K562 (cell line): ENCODE results near the gene DNPEP. TPM values are rescaled to one million over a fixed set of nuclear protein-coding genes. Genes with fewer than 3 reads are reported as not detected.
A peak's percentile ranks its signal among the peaks of the same experiment; 100 is the strongest.

Source experiments
- ARID1B ChIP-seq: fragments of 450-650 bp; IDR thresholded peaks from 2 replicates; pipeline ENCODE4 v1.6.1; 2016; ENCODE audit warnings: antibody characterized with exemption, mild to moderate bottlenecking, inconsistent platforms
- GATAD2B ChIP-seq: fragments of 450-650 bp; IDR thresholded peaks from 2 replicates; pipeline ENCODE4 v1.6.1; 2017; ENCODE audit warnings: mild to moderate bottlenecking, borderline replicate concordance
- RNF2 ChIP-seq: sonication (generic); IDR thresholded peaks from 2 replicates; pipeline ENCODE4 v1.6.1; 2016
- TAL1 ChIP-seq: fragments of 450-650 bp; IDR thresholded peaks from 2 replicates; pipeline ENCODE4 v1.6.1; 2016; ENCODE audit warnings: mild to moderate bottlenecking
- TCF3 ChIP-seq: sonication (generic); formaldehyde crosslinking; IDR thresholded peaks from 2 replicates; pipeline ENCODE4 v1.4.0; 2020; ENCODE audit warnings: mild to moderate bottlenecking, missing genetic modification reagents
- ZBTB17 ChIP-seq: fragments of 450-650 bp; formaldehyde crosslinking; IDR thresholded peaks from 2 replicates; pipeline ENCODE4 v1.4.0; 2020; ENCODE audit warnings: mild to moderate bottlenecking
- ZBTB7A ChIP-seq: IDR thresholded peaks from 2 replicates; pipeline ENCODE4 v1.6.1; 2011; ENCODE audit warnings: low read depth, mild to moderate bottlenecking, low read length, moderate library complexity, borderline replicate concordance; ENCODE audit not compliant: control insufficient read depth
- polyA plus RNA-seq, 8 experiments: library from polyadenylated mRNA; depleted of rRNA in 4 of 8; stranded (reverse) in 5 of 8; unstranded in 3 of 8; fragments of >200 nt; fragmentation: Nextera tagmentation in 2 of 8; fragmentation: Illumina TruSeq in 1 of 8; extraction: Ambion mirVana in 2 of 8; extraction: Trizol in 1 of 8; gene quantifications; 2 replicates each; pipeline versions ENCODE4 v1.2.1 to v1.2.3, GENCODE V29; 2011 to 2014; ENCODE audit warnings: inconsistent platforms in 1 of 8, missing spikeins in 1 of 8
- total RNA-seq, 7 experiments: library from RNA; depleted of rRNA in 6 of 7; stranded (reverse); fragments of >200 nt in 6 of 7; fragmentation: Illumina TruSeq in 2 of 7; extraction: Trizol in 2 of 7; gene quantifications; 2 replicates each; pipeline versions ENCODE4 v1.2.1 to v1.2.3, GENCODE V29; 2011 to 2021; ENCODE audit warnings: low replicate concordance in 1 of 7
- TF ChIP-seq, protein P1 (sequence below): fragments of 200-600 bp; sonication (generic); IDR thresholded peaks from one replicate; pipeline ENCODE4 v1.6.1; 2012; ENCODE audit warnings: mild to moderate bottlenecking, low read depth, low read length, inconsistent platforms
- TF ChIP-seq, protein P2 (sequence below): fragments of 200-800 bp; sonication (Bioruptor generic); IDR thresholded peaks from 2 replicates; pipeline ENCODE4 v1.6.1; 2017; ENCODE audit warnings: missing genetic modification characterization, missing compliant biosample characterization
- TF ChIP-seq, protein P3 (sequence below): fragments of 250-450 bp; sonication (Bioruptor Pico); IDR thresholded peaks from 2 replicates; pipeline ENCODE4 v1.8.0; 2021; ENCODE audit warnings: borderline replicate concordance, mild to moderate bottlenecking, moderate library complexity; ENCODE audit not compliant: poor library complexity, severe bottlenecking

Gene DNPEP
- total and polyA plus RNA-seq, 9 of the 15 experiments (the other 6 are each of a cell fraction or from before 2014, with no cell fraction given), result 34.6 to 71.4 (median 45.5) TPM

DNA sequence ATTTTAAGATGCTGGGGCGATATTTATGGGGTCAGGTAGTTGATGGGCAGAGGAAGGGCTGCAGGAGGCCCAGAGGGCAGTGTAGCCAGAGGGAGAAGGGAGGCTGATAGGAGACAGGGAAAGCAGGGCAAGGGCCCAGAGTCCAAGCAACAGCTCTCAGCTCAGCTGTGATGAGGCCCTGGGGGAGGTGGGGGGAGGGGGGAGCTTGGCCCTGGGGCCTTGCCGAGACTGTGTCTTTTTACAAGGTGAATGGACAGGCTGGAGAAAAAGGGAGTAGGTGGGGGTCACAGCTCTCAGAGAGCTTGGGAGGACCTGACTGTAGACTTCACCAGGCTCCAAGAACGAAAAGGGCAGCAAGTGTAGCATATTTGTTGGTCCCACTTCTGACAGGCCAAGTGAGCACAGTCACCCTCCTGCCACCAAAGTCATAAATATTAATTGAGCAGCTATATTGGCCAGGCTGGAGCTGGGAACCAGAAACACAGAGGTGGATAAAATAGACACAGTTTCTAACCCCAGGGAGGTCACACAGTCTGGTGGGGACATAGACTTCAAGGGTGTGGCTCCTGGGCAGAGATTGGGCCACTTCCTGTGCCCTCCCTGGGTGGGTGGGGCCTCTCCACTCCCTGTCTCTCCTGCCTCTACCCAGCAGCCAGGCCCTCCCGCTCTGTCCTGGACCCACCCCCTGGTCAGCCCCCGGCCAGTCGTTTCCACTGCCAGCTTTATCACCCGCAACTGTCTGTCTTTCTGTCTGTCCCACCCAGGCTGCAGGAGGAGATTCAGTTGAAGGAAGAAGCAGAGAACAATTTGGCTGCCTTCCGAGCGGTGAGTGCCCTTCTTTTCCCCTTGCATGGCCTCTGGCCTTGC, 31.9 kb upstream of the DNPEP start (continued):
- TF ChIP-seq, protein P1, sequence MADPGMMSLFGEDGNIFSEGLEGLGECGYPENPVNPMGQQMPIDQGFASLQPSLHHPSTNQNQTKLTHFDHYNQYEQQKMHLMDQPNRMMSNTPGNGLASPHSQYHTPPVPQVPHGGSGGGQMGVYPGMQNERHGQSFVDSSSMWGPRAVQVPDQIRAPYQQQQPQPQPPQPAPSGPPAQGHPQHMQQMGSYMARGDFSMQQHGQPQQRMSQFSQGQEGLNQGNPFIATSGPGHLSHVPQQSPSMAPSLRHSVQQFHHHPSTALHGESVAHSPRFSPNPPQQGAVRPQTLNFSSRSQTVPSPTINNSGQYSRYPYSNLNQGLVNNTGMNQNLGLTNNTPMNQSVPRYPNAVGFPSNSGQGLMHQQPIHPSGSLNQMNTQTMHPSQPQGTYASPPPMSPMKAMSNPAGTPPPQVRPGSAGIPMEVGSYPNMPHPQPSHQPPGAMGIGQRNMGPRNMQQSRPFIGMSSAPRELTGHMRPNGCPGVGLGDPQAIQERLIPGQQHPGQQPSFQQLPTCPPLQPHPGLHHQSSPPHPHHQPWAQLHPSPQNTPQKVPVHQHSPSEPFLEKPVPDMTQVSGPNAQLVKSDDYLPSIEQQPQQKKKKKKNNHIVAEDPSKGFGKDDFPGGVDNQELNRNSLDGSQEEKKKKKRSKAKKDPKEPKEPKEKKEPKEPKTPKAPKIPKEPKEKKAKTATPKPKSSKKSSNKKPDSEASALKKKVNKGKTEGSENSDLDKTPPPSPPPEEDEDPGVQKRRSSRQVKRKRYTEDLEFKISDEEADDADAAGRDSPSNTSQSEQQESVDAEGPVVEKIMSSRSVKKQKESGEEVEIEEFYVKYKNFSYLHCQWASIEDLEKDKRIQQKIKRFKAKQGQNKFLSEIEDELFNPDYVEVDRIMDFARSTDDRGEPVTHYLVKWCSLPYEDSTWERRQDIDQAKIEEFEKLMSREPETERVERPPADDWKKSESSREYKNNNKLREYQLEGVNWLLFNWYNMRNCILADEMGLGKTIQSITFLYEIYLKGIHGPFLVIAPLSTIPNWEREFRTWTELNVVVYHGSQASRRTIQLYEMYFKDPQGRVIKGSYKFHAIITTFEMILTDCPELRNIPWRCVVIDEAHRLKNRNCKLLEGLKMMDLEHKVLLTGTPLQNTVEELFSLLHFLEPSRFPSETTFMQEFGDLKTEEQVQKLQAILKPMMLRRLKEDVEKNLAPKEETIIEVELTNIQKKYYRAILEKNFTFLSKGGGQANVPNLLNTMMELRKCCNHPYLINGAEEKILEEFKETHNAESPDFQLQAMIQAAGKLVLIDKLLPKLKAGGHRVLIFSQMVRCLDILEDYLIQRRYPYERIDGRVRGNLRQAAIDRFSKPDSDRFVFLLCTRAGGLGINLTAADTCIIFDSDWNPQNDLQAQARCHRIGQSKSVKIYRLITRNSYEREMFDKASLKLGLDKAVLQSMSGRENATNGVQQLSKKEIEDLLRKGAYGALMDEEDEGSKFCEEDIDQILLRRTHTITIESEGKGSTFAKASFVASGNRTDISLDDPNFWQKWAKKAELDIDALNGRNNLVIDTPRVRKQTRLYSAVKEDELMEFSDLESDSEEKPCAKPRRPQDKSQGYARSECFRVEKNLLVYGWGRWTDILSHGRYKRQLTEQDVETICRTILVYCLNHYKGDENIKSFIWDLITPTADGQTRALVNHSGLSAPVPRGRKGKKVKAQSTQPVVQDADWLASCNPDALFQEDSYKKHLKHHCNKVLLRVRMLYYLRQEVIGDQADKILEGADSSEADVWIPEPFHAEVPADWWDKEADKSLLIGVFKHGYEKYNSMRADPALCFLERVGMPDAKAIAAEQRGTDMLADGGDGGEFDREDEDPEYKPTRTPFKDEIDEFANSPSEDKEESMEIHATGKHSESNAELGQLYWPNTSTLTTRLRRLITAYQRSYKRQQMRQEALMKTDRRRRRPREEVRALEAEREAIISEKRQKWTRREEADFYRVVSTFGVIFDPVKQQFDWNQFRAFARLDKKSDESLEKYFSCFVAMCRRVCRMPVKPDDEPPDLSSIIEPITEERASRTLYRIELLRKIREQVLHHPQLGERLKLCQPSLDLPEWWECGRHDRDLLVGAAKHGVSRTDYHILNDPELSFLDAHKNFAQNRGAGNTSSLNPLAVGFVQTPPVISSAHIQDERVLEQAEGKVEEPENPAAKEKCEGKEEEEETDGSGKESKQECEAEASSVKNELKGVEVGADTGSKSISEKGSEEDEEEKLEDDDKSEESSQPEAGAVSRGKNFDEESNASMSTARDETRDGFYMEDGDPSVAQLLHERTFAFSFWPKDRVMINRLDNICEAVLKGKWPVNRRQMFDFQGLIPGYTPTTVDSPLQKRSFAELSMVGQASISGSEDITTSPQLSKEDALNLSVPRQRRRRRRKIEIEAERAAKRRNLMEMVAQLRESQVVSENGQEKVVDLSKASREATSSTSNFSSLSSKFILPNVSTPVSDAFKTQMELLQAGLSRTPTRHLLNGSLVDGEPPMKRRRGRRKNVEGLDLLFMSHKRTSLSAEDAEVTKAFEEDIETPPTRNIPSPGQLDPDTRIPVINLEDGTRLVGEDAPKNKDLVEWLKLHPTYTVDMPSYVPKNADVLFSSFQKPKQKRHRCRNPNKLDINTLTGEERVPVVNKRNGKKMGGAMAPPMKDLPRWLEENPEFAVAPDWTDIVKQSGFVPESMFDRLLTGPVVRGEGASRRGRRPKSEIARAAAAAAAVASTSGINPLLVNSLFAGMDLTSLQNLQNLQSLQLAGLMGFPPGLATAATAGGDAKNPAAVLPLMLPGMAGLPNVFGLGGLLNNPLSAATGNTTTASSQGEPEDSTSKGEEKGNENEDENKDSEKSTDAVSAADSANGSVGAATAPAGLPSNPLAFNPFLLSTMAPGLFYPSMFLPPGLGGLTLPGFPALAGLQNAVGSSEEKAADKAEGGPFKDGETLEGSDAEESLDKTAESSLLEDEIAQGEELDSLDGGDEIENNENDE, result no peak
- peak; percentile 35; the same call in 1 of the 2 replicates for TF ChIP-seq ZBTB7A
- no peak for TF ChIP-seq GATAD2B
- peak; percentile 29; the same call in 1 of the 2 replicates for TF ChIP-seq TCF3 (CRISPR knock-in tag)
- peak; percentile 34; the same call in 1 of the 2 replicates for TF ChIP-seq TAL1
- TF ChIP-seq ARID1B, result peak; percentile 37; the same call in 1 of the 2 replicates
- no peak for TF ChIP-seq RNF2
- TF ChIP-seq, protein P2, sequence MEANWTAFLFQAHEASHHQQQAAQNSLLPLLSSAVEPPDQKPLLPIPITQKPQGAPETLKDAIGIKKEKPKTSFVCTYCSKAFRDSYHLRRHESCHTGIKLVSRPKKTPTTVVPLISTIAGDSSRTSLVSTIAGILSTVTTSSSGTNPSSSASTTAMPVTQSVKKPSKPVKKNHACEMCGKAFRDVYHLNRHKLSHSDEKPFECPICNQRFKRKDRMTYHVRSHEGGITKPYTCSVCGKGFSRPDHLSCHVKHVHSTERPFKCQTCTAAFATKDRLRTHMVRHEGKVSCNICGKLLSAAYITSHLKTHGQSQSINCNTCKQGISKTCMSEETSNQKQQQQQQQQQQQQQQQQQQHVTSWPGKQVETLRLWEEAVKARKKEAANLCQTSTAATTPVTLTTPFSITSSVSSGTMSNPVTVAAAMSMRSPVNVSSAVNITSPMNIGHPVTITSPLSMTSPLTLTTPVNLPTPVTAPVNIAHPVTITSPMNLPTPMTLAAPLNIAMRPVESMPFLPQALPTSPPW (CRISPR knock-in tag), result peak; percentile 23; the same call in 1 of the 2 replicates
- no peak for TF ChIP-seq ZBTB17 (CRISPR knock-in tag)
- TF ChIP-seq, protein P3, sequence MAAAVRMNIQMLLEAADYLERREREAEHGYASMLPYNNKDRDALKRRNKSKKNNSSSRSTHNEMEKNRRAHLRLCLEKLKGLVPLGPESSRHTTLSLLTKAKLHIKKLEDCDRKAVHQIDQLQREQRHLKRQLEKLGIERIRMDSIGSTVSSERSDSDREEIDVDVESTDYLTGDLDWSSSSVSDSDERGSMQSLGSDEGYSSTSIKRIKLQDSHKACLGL (CRISPR knock-in tag), result no peak
